ENCODE measurements around the gene TRIM71.

TRIM71 gene

DNA sequence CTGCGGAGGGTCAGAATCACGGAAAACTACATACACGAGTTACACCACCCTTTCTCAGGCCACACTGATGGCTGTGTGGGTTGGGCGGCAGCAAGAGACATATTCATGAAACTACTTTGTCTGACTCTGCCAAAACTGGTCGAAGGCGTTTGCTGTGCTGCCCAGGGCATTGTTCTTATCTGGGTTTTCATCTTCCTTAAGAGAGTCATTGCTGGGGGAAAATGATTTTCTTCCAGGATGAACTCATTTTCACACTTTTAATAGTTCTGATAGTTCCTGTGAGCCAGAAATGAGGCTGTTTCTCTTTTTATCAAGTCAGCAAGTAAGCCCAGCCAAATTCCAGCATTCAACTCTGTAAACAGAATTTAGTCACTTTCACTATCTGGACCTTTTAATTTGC lies 47.6 kb downstream of the TRIM71 start:
- no peak for DNase-seq (ENCODE audit: low read depth in 2 of 2)

DNA sequence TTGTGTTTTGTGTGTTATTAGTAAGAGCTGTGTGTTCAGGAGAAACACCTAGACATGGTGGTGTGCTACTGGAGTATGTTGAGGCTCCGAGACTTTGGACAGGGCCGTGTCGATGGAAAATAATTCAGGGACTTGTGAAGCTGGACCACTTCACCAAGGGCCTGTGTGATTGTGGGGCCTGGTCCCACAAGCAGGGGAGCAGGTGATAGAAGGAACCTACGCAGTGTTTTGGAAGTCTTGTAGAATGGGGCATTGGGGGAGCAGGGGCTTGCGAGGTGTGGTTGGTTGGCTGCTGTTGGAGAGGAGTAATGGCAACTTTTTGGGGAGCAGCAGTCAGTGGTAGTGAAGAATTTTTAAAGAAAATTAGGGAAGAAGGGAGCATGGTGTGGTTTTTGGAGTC lies 48.7 kb downstream of the TRIM71 start:
- no peak for DNase-seq (ENCODE audit: low read depth in 2 of 2)

DNA sequence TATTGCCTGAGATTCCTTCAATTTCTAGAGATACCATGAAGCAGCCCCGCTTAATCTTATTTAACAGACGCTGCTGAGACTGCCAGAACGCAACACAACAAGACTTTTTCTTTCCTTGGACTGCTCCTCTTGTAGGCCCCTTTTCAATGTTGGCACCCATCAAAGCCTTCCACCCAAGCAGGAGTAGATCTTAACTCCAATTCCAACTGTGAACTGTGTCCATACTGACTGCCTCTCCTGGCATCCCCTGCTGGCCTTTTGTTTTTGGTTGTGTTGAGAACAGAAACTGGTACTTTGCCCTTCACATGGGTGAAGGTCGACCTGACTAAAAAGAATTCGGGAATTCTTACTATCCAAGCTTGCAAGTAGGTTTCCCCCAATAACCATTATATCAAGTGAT lies 50.2 kb downstream of the TRIM71 start:
- DNase-seq (ENCODE audit: low read depth in 2 of 2) = no peak

DNA sequence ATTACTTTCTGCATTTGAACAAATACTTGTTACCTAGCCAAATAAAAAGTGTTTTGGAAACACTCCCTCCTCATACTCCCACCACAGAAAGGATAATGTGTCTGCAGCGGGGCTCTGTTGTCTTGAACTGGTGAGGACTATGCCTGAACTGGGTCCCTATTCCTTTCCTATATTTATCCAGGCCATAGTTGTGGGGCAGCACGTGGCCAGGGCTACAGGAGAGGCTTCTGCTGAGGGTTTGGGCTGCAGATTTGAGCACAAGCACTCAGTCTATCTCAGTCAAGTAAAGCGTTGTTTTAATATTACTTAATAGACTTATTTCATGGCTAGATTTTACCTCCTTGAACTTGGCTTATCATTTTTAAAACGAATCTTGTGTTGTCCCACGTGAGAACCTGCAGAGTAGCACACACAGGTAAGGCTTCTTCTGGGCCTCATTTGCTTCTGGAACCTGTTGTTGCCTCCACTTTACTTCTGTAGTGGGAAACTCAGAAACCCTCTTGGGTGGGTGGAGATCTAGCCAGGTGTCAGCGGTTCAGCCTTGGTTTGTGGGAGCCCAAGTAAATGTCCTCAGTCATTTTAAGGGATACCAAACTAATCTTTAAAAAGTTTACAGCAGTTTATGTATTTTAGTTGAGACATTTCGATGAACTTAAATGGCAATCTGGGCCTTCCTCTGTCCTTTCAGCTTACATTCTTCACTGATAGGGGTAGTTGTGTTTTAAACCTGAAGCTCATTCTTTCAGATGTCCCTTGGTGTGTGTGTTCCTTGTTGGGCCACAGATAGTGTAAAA lies 51.1 kb downstream of the TRIM71 start:
- DNase-seq (ENCODE audit: low read depth in 2 of 2) = no peak

DNA sequence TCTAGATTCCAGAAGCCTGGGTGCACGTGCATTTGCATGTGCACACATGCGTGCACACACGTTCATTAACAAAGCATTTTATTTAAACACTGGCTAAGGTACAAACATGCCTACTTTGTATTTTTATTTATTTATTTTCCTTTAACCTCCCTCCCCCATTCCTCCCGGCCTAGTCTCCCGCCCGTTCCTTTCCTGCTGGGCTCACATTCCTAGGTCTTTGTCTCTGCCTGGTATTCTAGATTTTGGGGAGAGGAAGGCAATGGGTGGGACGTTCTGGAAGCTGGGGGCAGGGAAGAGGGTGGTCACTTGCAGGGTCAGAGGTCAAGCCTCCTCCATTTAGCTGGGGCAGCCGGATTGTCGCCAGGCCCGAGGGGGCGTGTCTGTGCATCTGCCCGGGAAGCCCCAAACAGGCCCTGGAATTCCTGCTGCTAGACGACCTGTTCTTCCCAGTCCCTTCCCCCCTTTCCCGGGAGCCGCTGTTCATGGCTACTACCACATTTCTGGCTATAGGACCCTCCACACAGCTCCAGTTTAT lies 51.8 kb downstream of the TRIM71 start:
- no peak for DNase-seq (ENCODE audit: low read depth in 2 of 2)

DNA sequence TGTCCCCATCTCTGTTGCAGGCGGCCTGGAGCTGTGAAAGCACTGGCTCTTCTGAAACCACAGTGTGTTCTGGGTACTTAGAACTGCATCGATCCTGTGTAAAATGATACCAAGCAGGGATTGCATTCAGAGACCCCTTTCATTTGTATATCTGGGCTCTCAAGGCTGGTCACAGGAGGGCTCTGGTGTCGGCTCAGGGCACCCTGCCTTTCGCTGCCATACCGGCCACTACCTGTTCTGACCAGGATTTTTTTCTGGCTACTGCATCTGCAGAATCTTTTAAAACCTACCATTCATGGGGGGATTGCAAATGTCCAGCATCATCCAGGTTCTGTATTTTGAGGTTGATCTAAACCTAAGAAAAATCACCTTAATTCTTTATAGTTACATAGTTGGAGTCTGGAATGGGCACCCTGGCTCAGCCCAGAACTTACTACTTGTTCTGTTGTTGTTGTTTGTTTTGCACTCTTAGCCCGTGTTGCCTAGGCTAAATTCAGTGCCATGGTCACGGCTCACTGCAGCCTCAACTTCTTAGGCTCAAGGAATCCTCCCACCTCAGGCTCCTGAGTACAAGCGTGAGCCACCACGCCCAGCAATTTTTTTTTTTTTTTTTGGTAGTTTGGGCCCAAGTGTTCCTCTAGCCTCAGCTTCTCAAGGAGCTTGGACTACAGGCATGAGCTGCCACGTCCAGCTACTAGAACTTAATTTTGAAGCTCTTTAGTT lies 52.7 kb downstream of the TRIM71 start:
- DNase-seq (ENCODE audit: low read depth in 2 of 2) = no peak

DNA sequence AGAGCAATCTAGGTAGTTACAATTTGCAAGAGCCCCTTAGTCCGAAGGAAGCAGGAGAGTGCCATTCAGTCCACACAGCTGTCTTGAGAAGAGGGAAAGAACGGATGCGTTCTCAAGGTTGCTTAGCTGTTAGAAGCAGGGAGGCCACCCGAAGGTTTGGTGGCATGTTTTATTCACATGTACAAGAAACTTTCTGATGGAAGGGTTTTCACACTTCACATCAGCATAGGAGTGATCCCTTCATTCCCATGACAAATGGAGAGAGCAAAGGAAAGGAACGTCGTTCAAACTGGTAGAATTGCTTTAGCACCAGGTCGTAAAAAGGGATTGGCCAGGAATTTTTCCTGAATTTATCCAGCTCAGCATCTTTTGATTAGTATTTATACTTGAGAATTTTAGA lies 53.5 kb downstream of the TRIM71 start:
- no peak for DNase-seq (ENCODE audit: low read depth in 2 of 2)

DNA sequence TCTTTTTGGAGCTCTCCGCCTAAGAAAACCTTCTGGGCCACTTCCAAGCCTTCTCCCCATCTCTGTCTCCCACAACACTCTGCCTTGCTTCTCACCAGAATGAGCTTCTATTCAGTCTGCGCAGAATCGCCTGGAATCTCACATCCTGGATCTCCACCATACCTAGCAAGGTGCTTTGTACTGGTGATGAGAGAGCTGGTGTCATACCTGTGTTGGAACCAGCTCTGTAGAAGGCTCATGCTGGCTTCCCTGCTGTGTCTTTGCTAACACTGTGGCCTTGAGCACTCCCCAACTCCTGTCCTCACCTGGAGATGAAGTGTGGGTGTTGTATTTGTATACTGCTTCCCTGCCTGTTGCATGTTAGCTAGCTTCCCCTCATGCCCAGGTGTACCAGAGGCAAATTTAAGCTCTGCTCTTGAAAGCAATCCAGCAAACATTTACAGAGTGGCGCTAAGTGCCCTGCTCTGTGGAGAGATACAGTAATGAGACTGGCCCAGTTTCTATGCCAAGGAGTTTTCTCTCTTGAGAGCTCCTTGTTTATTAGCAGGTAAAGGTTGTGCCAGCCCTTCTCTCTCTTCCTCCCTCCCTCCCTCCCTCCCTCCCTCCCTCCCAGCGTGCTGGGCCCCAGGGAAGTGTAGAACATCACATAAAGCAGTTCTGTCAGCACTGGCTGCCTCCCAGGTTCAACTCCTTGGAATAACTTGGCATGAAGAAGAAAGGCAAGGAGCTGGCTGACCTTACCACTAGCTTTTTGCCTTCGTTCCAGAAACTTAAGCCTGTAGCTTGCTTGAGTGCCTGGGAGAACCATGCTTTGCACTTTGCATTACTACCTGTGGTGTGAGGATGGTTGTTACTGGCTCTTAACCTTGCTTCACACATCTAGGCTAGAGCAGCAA lies 54.9 kb downstream of the TRIM71 start:
- DNase-seq (ENCODE audit: low read depth in 2 of 2) = no peak

DNA sequence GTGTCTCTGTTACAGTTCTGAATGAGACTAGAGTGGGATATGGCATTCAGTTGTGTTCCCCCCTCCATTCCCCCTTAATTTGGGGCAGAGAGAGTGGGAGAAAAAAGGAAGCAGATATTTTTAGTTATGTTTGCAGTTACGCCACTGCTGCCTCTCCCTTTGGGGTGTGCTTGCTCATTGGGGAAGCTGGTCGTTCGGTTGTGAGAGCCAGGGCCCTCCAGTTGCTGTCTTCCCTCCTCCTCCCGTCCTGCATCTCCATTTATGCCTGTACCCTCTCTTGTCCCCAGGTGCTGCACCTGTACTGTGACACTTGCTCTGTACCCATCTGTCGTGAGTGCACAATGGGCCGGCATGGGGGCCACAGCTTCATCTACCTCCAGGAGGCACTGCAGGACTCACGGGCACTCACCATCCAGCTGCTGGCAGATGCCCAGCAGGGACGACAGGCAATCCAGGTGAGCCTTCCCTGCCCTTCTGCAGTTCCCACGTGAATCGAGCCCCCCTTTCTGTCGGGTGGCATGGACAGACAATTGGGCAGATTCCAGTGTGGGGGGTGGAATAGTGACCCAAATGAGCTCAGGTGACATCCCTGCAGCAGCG lies 55.8 kb downstream of the TRIM71 start:
- DNase-seq (ENCODE audit: low read depth in 2 of 2) = no peak

DNA sequence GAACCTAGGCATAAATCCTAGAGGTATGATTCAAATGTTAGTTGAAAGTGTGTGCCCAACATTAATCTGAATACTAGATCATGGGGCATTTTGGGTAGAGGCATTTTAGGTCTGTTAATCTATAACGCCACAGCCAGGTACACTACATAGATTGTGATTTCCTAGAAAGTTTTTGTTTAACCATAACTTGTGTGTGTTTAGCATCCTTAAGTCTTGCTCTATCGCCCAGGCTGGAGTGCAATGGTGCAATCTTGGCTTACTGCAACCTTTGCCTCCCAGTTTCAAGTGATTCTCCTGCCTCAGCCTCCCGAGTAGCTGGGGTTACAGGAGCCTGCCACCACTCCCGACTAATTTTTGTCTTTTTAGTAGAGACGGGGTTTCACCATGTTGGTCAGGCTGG lies 59.1 kb downstream of the TRIM71 start:
- no peak for DNase-seq (ENCODE audit: low read depth in 2 of 2)

DNA sequence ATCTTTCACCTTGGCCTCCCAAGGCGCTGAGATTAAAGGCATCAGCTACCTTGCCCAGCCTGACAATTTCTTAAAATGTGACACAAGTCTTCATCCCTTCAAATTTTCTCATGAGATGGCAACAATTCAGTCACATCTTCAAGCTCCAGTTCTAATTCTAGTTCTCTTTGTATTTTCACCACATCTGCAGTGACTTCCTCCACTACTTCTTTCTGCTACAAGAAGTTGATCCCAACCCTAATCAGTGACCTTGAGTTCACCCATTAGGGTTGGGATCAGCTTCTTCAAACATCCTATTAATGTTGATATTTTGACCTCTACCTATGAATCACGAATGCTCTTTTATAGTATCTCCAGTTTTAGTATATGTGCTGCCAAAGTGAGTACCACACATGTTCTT lies 59.8 kb downstream of the TRIM71 start:
- DNase-seq (ENCODE audit: low read depth in 2 of 2) = no peak

DNA sequence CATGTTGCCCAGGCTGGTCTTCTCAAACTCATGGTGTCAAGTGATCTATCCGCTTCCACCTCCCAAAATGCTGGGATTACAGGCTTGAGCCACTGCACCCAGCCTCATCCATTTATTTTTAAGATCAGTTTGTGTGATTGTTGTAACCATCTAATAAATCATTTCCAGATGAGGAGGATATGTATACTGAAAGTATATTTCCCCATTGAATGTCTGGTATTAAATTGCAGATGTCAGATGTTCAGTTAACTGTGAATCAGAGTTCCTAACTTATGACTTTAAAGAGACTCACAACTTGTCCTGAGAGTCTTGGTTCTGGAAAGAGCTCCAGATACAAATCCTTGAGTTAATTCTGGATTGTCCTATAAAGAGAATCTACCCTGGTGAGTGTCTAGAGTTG lies 62.4 kb downstream of the TRIM71 start:
- no peak for DNase-seq (ENCODE audit: low read depth in 2 of 2)

DNA sequence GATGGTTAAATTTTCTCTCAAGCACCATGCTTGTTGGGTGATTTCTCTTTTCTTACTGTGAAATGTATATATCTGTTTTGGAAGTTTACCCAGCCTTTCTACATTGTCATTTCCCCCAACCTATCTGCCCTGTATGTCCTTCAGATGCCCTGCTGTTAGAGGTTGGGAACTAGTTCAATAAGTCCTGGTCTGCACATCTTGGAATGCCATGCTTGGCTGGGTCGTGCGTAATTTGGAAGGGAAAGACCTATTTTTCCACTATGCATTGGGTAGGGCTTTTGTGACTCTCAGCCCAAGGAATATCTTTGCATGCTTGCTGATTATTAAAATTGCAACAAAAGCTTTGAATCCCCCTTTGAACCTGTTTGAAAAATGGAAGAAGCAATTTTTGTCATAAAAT lies 63.8 kb downstream of the TRIM71 start:
- no peak for DNase-seq (ENCODE audit: low read depth in 2 of 2)

DNA sequence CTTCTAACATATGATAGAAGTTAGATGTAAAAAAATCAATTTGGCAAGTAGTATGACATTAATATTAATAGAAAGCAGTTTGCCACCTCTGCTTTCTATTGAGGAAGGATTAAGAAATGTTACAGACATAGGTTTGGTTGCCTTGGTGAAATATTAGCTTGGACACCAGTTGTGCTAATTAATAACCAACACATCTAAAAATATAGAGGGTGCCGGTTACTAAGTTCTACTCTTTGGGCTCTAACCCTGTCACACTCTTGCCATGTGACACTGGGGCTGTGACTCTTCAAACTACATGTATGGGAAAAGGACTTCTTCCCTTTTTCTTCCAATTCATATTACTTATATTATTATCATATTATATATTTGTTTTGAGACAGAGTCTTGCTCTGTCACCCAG lies 64.4 kb downstream of the TRIM71 start:
- no peak for DNase-seq (ENCODE audit: low read depth in 2 of 2)

DNA sequence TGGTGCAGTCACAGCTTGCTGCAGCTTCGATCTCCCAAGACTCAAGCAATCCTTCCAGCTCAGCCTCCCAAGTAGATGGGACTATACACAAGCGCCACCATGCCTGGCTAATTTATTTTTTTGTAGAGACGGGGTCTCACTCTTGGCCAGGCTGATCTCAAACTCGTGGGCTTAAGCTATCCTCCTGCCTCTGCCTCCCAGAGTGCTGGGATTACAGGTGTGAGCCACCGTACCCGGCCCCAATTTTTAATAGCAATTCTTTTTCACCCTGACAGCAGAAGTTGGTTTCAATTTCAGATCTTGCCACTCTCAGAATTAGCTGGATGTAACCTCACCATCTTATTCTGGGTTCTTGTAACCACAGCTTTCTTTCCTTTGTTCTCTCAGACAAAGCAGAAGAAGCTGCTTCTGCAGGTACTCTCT lies 64.8 kb downstream of the TRIM71 start:
- no peak for DNase-seq (ENCODE audit: low read depth in 2 of 2)

DNA sequence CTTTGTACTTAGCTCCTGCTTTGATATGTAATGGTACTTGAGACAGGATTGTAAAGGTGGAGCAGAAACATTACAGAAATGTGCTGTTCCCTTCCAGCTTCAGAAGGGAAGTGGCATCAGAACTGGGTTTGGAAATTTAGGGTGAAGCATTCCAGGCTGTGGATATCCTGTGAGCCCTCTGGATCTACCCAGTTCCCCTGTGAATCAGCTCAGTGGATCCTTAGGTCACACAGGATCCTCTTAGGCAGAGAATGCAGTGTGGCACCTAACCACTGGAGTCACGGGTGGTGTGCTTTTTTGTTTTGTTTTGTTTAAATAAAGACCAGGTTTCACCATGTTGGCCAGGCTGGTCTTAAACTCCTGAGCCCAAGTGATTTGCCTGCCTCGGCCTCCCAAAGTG lies 66.0 kb downstream of the TRIM71 start:
- no peak for DNase-seq (ENCODE audit: low read depth in 2 of 2)

DNA sequence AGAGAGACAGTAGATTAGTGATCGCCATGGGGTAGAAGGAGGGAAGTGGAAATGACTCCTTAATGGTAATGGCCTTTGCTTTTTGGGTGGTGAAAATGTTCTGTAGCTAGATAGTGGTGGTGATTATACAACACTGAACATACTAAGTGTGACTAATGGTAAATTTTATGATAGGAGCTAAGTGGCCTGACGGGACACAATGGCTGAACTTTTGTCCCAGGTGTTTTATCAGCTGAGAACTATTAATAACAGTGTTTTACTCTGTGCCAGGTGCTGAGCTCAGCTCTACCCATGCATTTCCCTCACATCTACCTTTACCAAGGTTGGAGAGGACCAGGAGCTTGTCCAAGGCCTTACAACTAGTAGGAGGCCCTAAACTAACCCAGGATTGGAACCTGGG lies 66.8 kb downstream of the TRIM71 start:
- DNase-seq (ENCODE audit: low read depth in 2 of 2) = no peak

DNA sequence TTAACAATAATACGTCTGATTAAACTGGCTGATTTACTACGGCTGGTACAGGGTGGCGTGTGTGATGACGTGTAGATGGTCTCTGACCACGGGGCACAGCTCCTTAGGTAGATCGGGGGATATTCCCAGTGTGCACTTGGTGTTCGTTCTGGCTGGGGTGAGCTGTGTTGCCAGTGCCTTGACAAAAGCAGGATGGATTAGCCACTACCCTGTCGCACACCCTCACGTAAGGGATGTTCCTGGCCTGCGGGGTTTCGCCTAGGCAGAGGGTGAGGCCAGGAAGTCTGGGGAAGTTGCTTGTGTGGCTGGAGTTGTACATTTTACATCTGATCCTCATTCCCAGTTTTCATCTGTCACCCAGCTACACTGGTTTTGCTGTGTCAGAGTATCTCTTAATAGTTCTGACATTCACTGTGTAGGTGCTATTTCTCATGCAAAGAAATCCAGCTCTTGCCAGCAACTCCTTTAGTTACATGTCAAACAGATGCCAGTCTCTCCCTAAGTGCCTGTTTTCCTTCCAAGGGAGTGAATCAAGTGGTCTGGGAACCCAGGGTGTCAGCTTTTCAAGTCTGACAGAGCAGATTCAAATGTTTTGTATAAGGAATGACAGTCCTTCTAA lies 67.6 kb downstream of the TRIM71 start:
- DNase-seq (ENCODE audit: low read depth in 2 of 2) = no peak

DNA sequence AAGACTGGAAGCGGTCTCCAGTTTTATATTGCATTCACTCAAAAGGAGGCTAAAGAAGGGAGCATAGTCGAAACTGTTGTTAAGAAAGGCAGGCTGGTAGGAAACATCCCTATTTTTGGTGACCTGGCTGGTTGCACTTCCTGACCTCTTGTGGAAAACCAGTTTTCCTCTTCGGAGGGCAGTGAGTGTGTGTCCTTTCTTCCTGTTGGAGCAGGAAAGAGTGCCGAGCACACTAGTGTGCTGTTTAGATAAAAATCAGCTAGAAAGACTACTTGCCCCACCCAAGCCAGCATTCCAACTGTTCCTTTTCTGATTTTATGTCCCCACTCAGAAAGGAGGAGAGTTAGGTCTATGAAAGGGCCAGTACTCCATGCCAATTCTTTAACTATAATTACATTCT lies 68.5 kb downstream of the TRIM71 start:
- no peak for DNase-seq (ENCODE audit: low read depth in 2 of 2)

DNA sequence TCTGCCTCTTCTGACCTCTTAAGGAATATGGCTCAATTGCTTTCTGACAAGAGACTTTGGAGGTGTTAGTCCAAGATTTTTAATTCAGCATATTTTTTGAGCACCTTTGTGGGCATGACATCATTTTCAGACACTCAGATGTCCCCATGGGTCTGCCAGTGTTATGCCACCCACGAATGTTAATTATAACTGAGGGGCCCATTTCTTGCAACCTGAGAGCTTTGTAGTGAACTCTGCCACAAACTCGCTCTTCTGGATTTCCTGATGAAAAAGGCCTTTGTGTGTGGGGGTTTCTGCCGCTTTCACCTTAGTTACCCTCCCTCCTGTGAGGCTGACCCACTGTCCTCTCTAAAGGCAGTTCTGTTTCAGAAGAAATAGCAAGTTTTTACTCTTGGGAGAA lies 69.1 kb downstream of the TRIM71 start:
- no peak for DNase-seq (ENCODE audit: low read depth in 2 of 2)

DNA sequence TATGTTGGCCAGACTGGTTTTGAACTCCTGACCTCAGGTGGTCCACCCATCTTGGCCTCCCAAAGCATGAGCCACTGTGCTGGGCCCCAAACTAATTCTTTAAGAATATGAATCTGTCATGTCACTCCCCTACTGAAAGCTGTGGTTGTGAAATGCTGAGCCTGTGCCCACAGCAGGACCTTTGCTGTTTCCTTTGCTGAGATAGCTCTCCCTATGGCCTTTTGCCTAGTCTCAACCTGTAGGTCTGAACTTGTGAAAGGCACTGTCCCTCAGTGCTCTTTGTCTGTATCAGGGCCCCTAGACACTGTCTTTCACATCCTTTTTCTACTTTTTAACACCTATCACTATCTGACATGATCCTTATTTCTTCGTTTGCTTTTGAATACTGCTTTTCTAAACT lies 70.9 kb downstream of the TRIM71 start:
- DNase-seq (ENCODE audit: low read depth in 2 of 2) = no peak

Data from stimulated activated CD4-positive, alpha-beta T cell treated with anti-CD3 and anti-CD28 coated beads, Interleukin-12 subunit alpha, Interleukin-12 subunit beta, amount 100 ng/mL, for 24 hours (primary cell).